HG03175 (cell line): ENCODE results near the gene BCAR1.
"Not testable (repeated sequence)": the region's sequence is repeated elsewhere in the genome, so short reads cannot be mapped to it uniquely, and the experiment has no call there.

Source experiments
- ATAC-seq: cut with Tn5 transposase; IDR thresholded peaks from one replicate; pipeline ENCODE4 v1.9.1; 2021; ENCODE audit warnings: mild to moderate bottlenecking, moderate library complexity; ENCODE audit not compliant: unreplicated experiment

The BCAR1 gene

GRCh38 chr16:75240633-75241032 is 10.8 kb downstream of the BCAR1 start:
- ATAC-seq = not testable (repeated sequence)

GRCh38 chr16:75239542-75240122 is 11.8 kb downstream of the BCAR1 start:
- ATAC-seq = no peak

DNA sequence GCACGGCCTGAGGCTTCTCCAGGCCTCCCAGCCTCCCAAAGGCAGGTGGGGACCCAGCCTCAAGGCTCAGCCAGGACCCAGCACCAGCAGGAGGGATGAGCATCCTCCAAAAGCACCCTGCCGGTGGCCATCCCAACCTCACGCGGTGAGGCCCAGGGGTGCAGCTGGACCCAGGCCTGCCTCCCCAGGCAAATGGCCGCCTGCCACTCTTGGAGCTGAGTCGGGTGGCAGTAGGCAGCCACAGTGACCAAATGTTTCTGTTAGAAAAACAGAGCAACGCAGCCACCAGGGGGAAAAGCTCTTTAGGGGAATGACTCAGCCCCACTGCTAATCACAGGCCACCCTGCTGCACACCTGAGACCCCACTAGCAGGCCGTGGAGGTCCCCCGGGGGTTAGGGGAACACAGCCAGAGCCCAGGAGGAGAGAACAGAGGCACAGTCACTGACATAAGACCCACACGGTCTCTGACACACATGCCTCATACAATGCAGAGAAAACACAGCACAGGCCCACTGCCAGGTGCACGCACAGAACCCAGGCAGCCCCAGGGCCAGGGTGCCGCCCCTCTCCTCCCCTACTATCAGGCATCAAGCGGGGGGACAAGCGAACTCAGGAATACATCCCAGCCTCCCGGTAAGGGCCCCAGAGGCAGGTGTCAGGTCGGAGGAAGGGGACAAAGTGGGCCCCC is 12.4 kb downstream of the BCAR1 start:
- ATAC-seq = no peak

DNA sequence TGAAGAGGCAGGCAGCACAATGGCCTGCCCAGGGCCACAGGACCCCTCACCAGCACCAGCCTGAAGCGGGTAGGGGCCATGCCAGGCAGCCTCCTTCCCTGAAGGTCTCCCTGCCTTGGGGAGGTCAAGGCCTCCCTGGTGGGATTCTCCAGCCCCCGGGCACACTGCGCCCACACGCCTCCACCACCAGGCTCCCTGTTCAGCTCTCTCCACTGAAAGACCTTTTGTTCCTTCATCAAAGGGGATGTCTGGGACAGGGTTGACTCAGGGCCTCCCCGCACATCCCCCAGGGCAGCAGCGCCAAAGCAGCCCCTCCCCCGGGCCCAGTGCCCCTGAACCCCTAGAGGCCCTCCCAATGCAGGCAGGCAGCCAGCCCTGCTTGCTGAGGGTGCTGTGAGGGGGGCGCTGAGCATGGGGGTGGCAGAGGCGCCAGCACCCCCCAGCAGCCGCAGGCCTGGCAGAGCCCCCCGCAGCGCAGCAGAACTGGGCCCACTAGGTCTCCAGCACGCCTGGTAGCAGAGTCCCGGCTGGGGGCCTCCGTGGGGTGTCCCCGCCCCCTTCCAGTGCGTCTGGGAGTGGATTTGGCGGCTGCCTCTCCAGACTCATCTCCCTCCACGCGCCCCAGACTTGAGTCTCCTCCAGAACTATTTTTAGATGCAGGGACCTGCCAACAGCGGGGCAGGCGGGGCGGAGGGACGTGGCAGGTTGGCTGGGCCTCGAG is 13.1 kb downstream of the BCAR1 start:
- ATAC-seq = no peak

DNA sequence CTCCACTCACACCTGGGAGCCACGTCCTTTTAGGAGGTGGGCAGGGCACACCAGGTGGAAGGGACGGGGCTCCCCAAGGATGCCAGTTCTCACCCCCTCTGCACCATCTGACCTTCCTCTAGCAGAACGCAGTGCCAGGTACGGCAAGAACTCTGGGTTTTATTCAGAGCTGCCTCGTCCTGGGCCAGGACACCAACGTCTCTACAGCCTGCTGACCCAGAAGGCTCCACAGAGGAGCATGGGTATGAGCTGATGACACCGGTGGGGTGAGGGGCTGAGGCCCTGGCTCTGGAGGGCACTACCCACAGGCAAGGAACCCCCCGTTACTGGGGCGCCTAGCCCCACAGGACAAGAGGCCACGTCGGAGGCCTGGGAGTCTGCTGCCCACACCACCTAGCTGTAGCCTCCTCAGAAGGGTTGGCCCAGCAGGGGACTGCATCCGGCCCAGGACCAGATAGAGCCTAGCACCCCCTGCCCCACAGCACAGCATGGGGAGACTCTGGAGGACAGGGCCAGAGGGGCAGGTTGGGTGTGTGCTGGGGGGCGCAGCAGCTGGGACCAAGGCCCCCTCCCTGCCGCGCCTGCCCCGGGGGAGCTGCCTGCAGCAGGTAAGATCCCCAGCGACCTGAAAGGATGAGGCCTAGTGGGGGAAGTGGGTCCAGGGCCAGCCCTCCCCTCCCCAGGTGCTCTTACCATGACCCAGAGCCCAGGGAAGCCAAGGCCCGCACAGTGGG is 13.9 kb downstream of the BCAR1 start:
- no peak for ATAC-seq

DNA sequence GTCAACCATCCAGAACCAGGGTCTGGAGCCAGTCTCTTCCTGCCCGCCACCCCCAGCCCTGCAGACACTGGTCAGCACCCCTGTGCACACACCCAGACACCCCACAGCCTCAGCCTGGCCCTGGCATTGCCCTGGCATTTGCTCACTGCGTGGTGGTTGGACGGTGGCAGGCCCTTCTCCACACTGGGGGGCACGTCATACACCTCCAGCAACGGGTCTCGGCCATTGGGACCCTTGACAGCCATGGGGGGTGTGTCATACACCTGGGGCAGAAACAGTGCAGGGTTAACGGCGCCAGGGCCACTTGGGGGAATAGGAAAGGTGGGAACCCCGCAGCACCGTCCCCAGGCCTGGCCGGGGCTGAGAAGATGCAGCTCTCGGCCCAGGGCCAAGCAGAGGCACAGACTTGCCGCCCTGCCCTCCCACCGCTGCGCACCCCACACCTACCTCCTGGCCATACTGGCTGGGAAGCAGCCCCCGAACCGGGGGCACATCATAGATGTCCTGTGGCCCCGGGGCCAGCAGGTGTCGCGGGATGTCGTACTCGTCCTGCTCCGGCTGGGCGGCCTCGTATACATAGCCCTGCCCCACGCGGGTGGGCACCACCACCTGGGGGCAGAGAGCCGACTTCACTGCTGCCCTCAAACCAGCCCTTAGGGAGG is 14.6 kb downstream of the BCAR1 start:
- no peak for ATAC-seq

- no peak for ATAC-seq
These were observed 15.2 kb downstream of the BCAR1 start for GRCh38 chr16:75236232-75236631.

DNA sequence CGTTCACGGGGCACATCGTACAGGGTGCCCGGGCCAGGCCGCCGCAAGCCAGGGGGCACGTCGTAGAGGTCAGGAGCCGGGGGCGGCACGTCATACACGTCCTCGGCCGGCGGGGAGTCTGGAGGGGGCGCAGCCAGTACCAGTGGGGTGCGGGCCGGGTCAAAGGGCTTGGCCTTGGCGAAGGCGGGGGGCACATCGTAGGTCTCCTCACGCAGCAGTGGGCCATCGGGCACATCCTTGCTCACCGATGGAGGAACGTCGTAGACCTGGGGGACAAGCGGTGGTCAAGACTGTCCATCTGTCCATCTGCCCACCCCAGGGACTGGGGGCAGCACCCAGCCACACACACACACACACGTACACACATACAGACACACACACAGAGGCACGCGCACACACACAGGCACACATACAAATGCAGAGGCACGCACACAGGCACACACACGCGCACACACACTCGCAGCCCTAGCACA is 15.7 kb downstream of the BCAR1 start:
- ATAC-seq = no peak

DNA sequence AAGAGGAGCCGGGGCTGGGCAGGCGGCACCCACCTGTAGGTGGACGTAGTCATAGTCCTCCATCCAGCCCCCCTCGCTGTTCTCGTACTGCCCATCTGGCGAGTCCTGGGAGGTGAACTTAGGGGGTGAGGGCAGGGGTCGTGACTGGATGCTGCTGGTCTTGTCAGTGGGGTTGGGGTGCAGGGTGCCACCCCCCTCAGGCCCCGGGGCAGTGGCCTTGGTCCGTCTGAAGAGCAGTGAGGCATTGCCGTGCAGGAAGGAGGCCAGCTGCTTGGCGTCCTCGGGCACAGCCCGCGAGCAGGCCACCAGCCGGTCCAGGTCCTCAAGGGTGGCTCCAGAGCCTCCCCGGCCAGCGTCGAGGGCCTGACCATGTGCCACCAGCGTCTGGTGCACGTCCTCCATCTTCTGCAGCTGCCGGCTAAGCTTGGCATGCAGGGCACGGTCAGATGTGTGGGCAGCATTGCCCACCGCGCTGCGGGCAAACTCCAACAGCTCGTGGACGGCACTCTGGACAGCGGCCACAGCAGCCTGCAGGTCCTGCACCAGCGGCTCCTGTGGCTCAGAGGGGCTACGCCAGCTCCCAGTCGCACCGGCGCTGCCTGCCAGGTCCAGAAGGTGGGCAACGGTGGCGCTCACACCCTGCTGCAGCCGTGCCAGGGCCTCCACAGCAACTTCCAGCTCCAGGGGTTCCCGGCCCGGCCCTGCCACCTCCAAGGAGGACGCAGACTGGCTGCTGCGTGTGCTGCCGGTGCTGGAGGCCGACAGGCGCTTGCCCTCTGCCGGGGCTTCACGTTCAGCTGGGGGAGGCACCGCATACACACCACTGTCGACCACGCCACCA is 16.3 kb downstream of the BCAR1 start:
- ATAC-seq = no peak

DNA sequence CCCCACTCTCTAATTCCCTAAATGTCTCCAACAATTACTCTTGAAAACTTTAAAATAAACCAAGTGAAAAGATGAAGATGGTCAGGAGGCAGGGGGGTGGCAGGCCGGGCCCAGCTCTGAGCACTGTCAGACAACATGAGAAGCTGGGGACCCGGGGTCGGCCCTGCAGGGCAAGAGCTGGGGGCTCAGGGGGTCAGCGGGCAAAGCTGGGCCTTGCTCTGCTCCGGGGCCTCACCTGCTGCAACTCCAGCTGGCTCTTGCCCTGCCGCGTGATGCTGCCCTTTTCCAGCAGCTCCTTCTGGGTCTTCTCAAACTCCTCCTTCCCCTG is 17.8 kb downstream of the BCAR1 start:
- no peak for ATAC-seq

GRCh38 chr16:75231570-75231969 is 19.9 kb downstream of the BCAR1 start:
- ATAC-seq = no peak

GRCh38 chr16:75230471-75231110 is 20.8 kb downstream of the BCAR1 start:
- ATAC-seq = no peak

GRCh38 chr16:75229172-75230031 is 22.0 kb downstream of the BCAR1 start:
- no peak for ATAC-seq

- ATAC-seq = no peak
These were observed 23.1 kb downstream of the BCAR1 start for GRCh38 chr16:75228143-75228976.

- no peak for ATAC-seq
These were observed 23.9 kb downstream of the BCAR1 start for GRCh38 chr16:75227361-75228142.

- no peak for ATAC-seq
These were observed 24.7 kb downstream of the BCAR1 start for GRCh38 chr16:75226550-75227360.
